GM23338 (cell line): ENCODE results near the gene PIKFYVE. TPM values are rescaled to one million over a fixed set of nuclear protein-coding genes. Genes with fewer than 3 reads are reported as not detected.

Source experiments
- ATAC-seq: fragments of 200-7000 bp; cut with Tn5 transposase; 3 replicates; pipeline ENCODE4 v1.9.1; 2020
- DNase-seq: peaks from one replicate; pipeline ENCODE4 v3.0.0-alpha.2; 2015; ENCODE audit warnings: low spot score
- H2AFZ ChIP-seq: fragments of 200-600 bp; sonication (generic); 2 replicates; pipeline ENCODE4 v1.8.0; 2016; ENCODE audit warnings: antibody characterized with exemption, mild to moderate bottlenecking, moderate library complexity
- H3F3A ChIP-seq: fragments of 200-600 bp; sonication (generic); replicated peaks from 2 replicates; pipeline ENCODE4 v1.8.0; 2017; ENCODE audit warnings: antibody characterized with exemption, mixed run types, low read depth
- H3K27ac ChIP-seq: fragments of 200-600 bp; sonication (generic); 2 replicates; pipeline ENCODE4 v1.6.1; 2016; ENCODE audit warnings: low read depth
- H3K27me3 ChIP-seq: fragments of 200-600 bp; sonication (generic); 2 replicates; pipeline ENCODE4 v1.8.0; 2016; ENCODE audit warnings: mild to moderate bottlenecking, mixed run types, moderate library complexity; ENCODE audit not compliant: insufficient read depth
- H3K36me3 ChIP-seq: fragments of 200-600 bp; sonication (generic); 2 replicates; pipeline ENCODE4 v1.8.0; 2016; ENCODE audit warnings: mild to moderate bottlenecking; ENCODE audit not compliant: insufficient read depth
- H3K4me1 ChIP-seq: fragments of 200-600 bp; sonication (generic); 2 replicates; pipeline ENCODE4 v1.8.0; 2016; ENCODE audit warnings: mild to moderate bottlenecking, moderate library complexity; ENCODE audit not compliant: insufficient read depth
- H3K4me2 ChIP-seq: fragments of 200-600 bp; sonication (generic); 2 replicates; pipeline ENCODE4 v1.7.1; 2017; ENCODE audit warnings: mixed run types
- H3K4me3 ChIP-seq: fragments of 200-600 bp; sonication (generic); 2 replicates; pipeline ENCODE4 v1.6.1; 2016; ENCODE audit warnings: mixed run types
- H3K79me2 ChIP-seq: fragments of 200-600 bp; sonication (generic); replicated peaks from 2 replicates; pipeline ENCODE4 v1.8.0; 2017; ENCODE audit warnings: mild to moderate bottlenecking; ENCODE audit not compliant: insufficient read depth
- H3K9me2 ChIP-seq: fragments of 200-600 bp; sonication (generic); 2 replicates; pipeline ENCODE4 v1.8.0; 2017; ENCODE audit not compliant: insufficient read depth
- H4K20me1 ChIP-seq: fragments of 200-600 bp; sonication (generic); replicated peaks from 2 replicates; pipeline ENCODE4 v1.8.0; 2017; ENCODE audit warnings: mild to moderate bottlenecking; ENCODE audit not compliant: insufficient read depth
- H3K27ac Mint-ChIP-seq: 2 replicates; pipeline ENCODE4 v1.8.0; 2020; ENCODE audit warnings: inconsistent platforms, mild to moderate bottlenecking, moderate library complexity, mixed read lengths
- H3K27me3 Mint-ChIP-seq: 3 replicates; pipeline ENCODE4 v1.8.0; 2022; ENCODE audit warnings: low read depth, mild to moderate bottlenecking, moderate library complexity, mixed read lengths, inconsistent platforms; ENCODE audit not compliant: insufficient read depth, poor library complexity
- H3K36me3 Mint-ChIP-seq: 3 replicates; pipeline ENCODE4 v1.8.0; 2021; ENCODE audit warnings: low read depth, mild to moderate bottlenecking, inconsistent platforms, moderate library complexity, mixed read lengths
- H3K4me1 Mint-ChIP-seq: 3 replicates; pipeline ENCODE4 v1.8.0; 2020; ENCODE audit warnings: mild to moderate bottlenecking, inconsistent platforms, mixed read lengths
- H3K4me3 Mint-ChIP-seq: 3 replicates; pipeline ENCODE4 v1.8.0; 2021; ENCODE audit warnings: moderate library complexity, mild to moderate bottlenecking, inconsistent platforms, mixed read lengths
- H3K9me3 Mint-ChIP-seq: 3 replicates; pipeline ENCODE4 v1.8.0; 2020; ENCODE audit warnings: moderate library complexity, mild to moderate bottlenecking, inconsistent platforms, mixed read lengths
- CREB1 ChIP-seq: fragments of 250-450 bp; sonication (Bioruptor Pico); IDR thresholded peaks from 2 replicates; pipeline ENCODE4 v1.5.0; 2020; ENCODE audit warnings: low read depth, mild to moderate bottlenecking, moderate library complexity
- CTCF ChIP-seq, 2 experiments: fragments of 200-600 bp in 1 of 2; sonication (generic) in 1 of 2; conservative IDR thresholded peaks; 2 replicates each; pipeline versions ENCODE4 v1.5.1 to v1.6.1; 2016 to 2017; ENCODE audit warnings: antibody characterized with exemption in 2 of 2, low read depth in 2 of 2, mild to moderate bottlenecking in 2 of 2, moderate library complexity in 1 of 2
- ETS1 ChIP-seq: IDR thresholded peaks from 2 replicates; pipeline ENCODE4 v1.6.1; 2016; ENCODE audit warnings: antibody characterized with exemption
- EZH2 ChIP-seq: fragments of 200-600 bp; sonication (generic); IDR thresholded peaks from one replicate; pipeline ENCODE4 v1.8.0; 2017; ENCODE audit warnings: antibody characterized with exemption, mild to moderate bottlenecking, low read depth; ENCODE audit not compliant: unreplicated experiment
- EZH2phosphoT487 ChIP-seq: fragments of 200-600 bp; sonication (generic); IDR thresholded peaks from one replicate; pipeline ENCODE4 v1.8.1; 2018; ENCODE audit warnings: antibody characterized with exemption; ENCODE audit not compliant: unreplicated experiment
- JUNB ChIP-seq: IDR thresholded peaks from one replicate; pipeline ENCODE4 v1.6.1; 2016; ENCODE audit warnings: antibody characterized with exemption; ENCODE audit not compliant: unreplicated experiment
- NANOG ChIP-seq: IDR thresholded peaks from 2 replicates; pipeline ENCODE4 v1.6.1; 2016; ENCODE audit warnings: antibody characterized with exemption, borderline replicate concordance
- POLR2AphosphoS5 ChIP-seq: IDR thresholded peaks from 2 replicates; pipeline ENCODE4 v1.6.1; 2016; ENCODE audit warnings: antibody characterized with exemption, low read depth
- REST ChIP-seq: IDR thresholded peaks from one replicate; pipeline ENCODE4 v1.6.1; 2018; ENCODE audit warnings: antibody characterized with exemption; ENCODE audit not compliant: unreplicated experiment
- STAT1 ChIP-seq: IDR thresholded peaks from one replicate; pipeline ENCODE4 v1.6.1; 2016; ENCODE audit warnings: antibody characterized with exemption; ENCODE audit not compliant: unreplicated experiment
- ZNF114 ChIP-seq: fragments of 250-450 bp; sonication (Bioruptor Pico); IDR thresholded peaks from 2 replicates; pipeline ENCODE4 v1.5.0; 2020; ENCODE audit warnings: mild to moderate bottlenecking, moderate library complexity
- ZNF331 ChIP-seq: fragments of 250-450 bp; sonication (Bioruptor Pico); IDR thresholded peaks from 2 replicates; pipeline ENCODE4 v1.5.0; 2020; ENCODE audit warnings: low read depth, mild to moderate bottlenecking, moderate library complexity
- ZNF462 ChIP-seq: fragments of 250-450 bp; sonication (Bioruptor Pico); IDR thresholded peaks from 2 replicates; pipeline ENCODE4 v1.5.0; 2020; ENCODE audit warnings: mild to moderate bottlenecking, moderate library complexity
- polyA plus RNA-seq: library from polyadenylated mRNA; unstranded; fragments of >200 nt; fragmentation: Nextera tagmentation; extraction: Ambion mirVana; gene quantifications from 2 replicates; pipeline ENCODE4 v1.2.1, GENCODE V29; 2016
- total RNA-seq: library from RNA; depleted of rRNA; stranded (reverse); fragments of >200 nt; shearing (Covaris generic); gene quantifications from 2 replicates; pipeline ENCODE4 v1.2.3, GENCODE V29; 2014

The PIKFYVE gene
- total and polyA plus RNA-seq, 2 experiments from 2014 or later: 15.1 to 48.0 TPM

- Mint-ChIP-seq H3K4me3 (no peak overlapping the region), H3K36me3 (peaks cover 76% of the 10 kb centered on the region), H3K27me3 (no peaks in the 10 kb centered on the region), H3K27ac (no peak overlapping the region), H3K9me3 (no peaks in the 10 kb centered on the region), H3K4me1 (no peaks in the 10 kb centered on the region)
- Histone ChIP-seq H3K9me2 (no peaks in the 10 kb centered on the region), H4K20me1 (peaks cover 19% of the 10 kb centered on the region), H3K36me3 (peaks cover 62% of the 10 kb centered on the region), H2AFZ (no peak overlapping the region), H3K4me2 (no peak overlapping the region), H3K79me2 (peaks cover 39% of the 10 kb centered on the region), H3K4me3 (no peak overlapping the region), H3K27me3 (no peaks in the 10 kb centered on the region), H3K4me1 (no peaks in the 10 kb centered on the region), H3F3A (no peaks in the 10 kb centered on the region), H3K27ac (no peak overlapping the region)
- DNase-seq: no peak
- TF ChIP-seq POLR2AphosphoS5 (no peak), CREB1 (CRISPR knock-in tag) (no peak), REST (no peak), ZNF331 (CRISPR knock-in tag) (no peak), EZH2 (no peak), JUNB (no peak), NANOG (no peak), ETS1 (no peak), ZNF462 (CRISPR knock-in tag) (no peak), ZNF114 (CRISPR knock-in tag) (no peak), EZH2phosphoT487 (no peak), CTCF (conservative IDR thresholded peaks at IDR 0.05; ENCODE audit: low read depth in 2 of 2) (no peak), STAT1 (no peak)
- no peak for ATAC-seq
Measured at GRCh38 chr2:208279236-208279635, 13.2 kb downstream of the PIKFYVE start.
